Left kidney (tissue), 2 donors: ENCODE data around the gene ZNF497. TPM values are rescaled to one million over a fixed set of nuclear protein-coding genes. Genes with fewer than 3 reads are reported as not detected.
"Not testable (repeated sequence)": the region's sequence is repeated elsewhere in the genome, so short reads cannot be mapped to it uniquely, and the experiment has no call there.

ENCODE experiments used
- DNase-seq: peaks from one replicate; pipeline ENCODE4 v3.0.0-alpha.2; 2013
- polyA plus RNA-seq: library from polyadenylated mRNA; unstranded; fragments of 120-200 nt; gene quantifications from one replicate; pipeline ENCODE4 v1.2.1, GENCODE V29; 2013; ENCODE audit not compliant: insufficient read length

Gene ZNF497
- polyA plus RNA-seq, 1 donor, result 4.2 TPM

DNA sequence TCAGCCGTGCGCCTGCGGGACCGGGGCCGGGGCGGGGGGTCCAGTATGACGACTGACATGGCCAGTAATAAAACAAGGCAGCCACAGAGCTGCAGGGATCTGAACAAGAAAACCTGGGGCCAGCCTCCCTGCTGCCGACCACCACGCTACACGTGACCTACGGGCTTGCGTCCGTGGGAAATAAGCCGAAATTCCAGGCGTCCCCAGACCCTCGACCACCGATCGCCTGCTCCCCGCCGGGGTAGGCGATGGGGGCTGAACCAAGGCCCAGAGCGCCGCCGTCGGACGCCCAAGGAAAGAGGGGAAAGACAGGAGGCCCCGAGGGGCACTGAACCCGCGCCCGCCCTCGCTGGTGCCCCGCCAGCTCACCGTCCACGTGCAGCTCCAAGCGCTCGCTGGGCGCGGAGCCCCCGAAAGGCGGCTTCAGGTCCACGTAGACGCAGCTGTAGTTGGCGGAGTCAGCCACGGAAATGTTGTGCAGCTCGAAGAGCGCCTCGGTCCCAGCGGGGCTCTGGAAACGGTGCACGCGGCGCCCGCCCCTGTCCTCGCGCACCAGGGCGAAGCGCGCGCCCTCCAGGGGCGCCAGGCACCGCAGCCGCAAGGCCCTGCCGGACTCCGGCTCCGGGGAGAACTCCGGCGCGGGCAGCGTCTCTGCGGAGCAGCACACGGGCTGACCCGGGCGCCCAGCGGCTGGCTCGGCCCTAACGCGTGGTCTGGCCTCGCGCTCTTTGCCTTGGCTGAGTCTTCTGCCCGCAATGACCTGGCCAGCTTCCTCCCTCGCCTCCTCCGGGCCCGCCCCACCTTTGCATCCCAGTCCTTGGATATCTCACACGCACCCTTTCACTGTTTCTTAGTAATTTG lies 12.3 kb downstream of the ZNF497 start:
- no peak for DNase-seq

GRCh38 chr19:58349590-58349989 lies 13.0 kb downstream of the ZNF497 start:
- DNase-seq, result no peak

DNA sequence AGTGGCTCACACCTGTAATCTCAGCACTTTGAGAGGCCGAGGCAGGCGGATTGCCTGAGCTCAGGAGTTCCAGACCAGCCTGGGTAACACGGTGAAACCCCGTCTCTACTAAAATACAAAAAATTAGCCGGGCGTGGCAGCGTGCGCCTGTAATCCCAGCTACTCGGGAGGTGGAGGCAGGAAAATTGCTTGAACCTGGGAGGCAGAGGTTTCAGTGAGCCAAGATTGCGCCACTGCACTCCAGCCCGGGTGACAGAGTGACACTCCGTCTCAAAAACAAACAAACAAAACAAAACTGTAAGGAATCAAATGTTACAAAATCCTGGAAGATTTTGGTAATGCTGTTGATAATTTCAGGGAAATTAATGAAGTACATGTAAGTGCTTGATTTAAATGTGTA lies 14.5 kb downstream of the ZNF497 start:
- not testable (repeated sequence) for DNase-seq

GRCh38 chr19:58346961-58347929 lies 15.3 kb downstream of the ZNF497 start:
- peak; percentile 26 for DNase-seq

DNA sequence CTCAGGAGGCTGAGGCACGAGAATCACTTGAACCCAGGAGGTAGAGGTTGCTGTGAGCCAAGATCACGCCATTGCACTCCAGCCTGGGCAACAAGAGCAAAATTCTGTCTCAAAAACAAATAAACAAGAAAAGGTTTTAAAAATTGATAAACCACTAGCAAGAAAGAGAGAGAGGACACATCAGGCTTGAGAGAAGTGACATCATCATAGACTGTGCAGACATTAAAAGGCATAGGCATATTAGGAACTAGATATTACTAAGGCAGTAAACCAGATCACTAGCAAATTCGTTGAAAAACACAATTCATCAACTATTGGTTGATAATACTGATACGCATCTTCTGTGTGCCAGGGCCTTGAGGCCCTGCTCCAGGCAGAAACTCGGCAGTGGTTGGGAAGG lies 17.0 kb downstream of the ZNF497 start:
- no peak for DNase-seq

GRCh38 chr19:58338825-58339558 lies 23.6 kb downstream of the ZNF497 start:
- DNase-seq, result no peak

DNA sequence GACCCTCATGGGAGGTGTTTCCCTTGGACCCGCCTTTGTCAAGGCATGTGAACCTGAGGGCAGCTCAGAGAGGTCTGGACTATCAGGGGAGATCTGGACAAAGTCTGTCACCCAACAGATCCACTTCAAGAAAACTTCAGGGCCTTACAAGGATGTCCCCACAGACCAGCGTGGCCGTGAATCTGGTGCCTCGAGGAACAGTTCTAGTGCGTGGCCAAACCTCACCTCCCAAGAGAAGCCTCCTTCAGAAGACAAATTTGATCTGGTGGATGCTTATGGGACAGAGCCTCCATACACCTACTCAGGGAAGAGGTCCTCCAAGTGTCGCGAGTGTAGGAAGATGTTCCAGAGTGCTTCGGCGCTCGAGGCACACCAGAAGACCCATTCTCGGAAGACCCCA lies 24.2 kb downstream of the ZNF497 start:
- no peak for DNase-seq

DNA sequence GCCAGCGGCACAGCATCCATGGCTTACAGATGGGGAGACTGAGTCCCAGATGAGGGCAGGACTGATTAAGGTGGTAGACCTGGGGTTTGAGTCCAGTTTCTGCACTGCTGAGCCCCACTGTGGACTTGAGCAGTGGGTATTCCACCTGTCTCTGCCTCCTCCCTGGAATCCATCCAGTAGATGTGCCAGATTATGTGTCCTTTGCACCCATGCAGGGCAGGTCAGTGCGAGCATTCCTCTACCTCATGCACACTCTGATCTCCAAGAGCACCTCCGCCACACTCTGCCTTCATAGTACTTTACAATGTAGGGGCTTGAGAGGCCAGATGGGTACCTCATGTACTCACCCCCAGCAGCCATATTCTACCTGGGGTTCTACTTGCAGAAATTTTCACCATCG lies 25.7 kb downstream of the ZNF497 start:
- no peak for DNase-seq

- DNase-seq, result no peak
Measured at GRCh38 chr19:58336216-58336615, 26.3 kb downstream of the ZNF497 start.

DNA sequence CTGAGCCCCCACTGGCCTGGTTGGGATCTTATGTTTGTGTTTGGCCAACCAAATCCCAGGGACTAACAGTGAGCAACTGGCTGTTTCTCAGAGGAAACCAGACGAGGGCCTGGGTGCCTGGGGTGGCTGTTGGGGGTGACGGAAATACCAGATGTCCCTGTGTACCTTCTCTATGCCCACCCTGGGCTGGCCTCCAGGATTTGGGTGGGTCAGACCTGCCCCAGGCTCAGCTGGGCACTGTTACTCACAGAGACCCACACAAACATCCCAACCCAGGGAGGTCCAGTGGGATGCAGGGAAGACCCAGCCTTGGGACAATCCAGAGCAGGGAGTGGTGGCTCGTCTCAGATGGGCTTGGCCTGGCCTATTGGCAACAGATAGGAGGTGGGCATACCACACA lies 26.9 kb downstream of the ZNF497 start:
- DNase-seq, result no peak

GRCh38 chr19:58334691-58335249 lies 27.8 kb downstream of the ZNF497 start:
- DNase-seq, result no peak

GRCh38 chr19:58332697-58333096 lies 29.9 kb downstream of the ZNF497 start:
- DNase-seq, result no peak

- DNase-seq, result no peak
Measured at GRCh38 chr19:58330458-58330857, 32.1 kb downstream of the ZNF497 start.

- no peak for DNase-seq
Measured at GRCh38 chr19:58328999-58329398, 33.6 kb downstream of the ZNF497 start.

DNA sequence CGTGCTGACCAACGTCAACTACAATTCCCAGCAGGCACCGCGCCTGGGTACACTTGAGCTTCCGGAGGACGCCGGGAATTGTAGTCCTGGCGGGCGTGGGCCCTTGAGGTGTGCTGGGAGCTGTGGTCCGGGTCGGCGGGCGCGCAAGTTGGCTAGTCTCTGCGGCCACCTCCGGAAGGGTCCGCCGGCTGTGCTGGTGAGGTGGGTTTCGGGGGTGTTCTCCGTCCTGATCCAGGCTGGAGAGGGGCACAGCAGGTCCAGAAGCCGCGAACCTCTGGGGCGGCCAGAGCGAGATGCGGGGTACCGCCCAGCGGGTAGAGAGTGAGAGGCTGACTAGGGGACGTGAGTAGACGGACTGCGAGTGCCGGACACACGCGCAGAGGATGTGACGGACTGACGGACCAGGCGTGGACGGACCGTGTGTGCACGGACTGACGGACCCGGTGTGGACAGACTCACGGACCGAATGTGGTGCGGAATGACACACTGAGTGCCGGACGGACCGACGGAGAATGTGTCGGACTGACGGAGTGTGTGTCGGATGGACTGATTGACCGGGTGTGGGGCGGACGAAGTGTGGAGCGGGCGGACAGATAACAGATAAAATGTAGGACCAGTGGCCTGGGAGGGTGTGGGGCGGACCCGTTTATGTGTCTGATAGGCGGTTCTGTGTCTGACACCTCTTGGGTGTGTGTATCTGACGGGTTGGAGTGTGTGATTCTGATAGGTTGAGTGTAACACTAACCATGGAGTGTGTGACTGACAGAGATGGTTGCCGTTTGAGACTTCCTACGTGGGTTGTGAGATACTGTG lies 35.4 kb downstream of the ZNF497 start, which contains the start of gene ZSCAN22:
ZSCAN22 (plus strand) TSS at position 81 of the 813 bp plus-strand sequence. CDS start 7,809 bp downstream, outside the sequence.
- peak; percentile 96 for DNase-seq

GRCh38 chr19:58326501-58326913 lies 36.0 kb downstream of the ZNF497 start:
- no peak for DNase-seq

DNA sequence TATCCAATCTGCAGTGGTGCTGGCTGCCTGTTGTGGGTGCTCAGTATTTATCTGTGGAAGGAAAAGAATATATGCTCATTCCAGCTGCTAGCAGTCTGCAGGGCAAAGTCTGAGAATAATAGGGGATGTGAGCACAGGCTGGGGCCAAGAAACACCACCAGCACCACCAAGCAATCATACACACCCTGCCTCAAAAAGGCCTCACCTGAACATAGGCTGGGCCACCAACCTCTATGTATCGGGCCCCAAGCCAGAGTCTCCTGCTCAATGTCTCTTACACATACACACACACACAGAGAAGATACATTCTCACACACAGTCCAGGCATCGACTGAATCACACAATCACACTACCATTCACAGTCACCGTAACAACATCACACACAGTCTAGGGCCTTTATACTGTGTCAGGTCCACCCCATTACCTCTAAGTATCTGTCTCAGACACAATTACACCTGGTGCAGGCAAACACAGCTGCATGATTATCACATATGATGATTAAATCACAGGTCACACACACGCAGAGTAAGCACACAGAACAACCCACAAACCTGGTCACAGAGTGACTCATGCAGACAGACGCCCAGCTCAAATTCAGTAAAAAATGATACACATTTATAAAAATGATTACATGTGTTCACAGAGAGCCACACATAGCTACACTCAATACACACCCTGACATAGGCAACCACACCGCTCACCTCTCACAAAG lies 37.1 kb downstream of the ZNF497 start:
- DNase-seq, result no peak

DNA sequence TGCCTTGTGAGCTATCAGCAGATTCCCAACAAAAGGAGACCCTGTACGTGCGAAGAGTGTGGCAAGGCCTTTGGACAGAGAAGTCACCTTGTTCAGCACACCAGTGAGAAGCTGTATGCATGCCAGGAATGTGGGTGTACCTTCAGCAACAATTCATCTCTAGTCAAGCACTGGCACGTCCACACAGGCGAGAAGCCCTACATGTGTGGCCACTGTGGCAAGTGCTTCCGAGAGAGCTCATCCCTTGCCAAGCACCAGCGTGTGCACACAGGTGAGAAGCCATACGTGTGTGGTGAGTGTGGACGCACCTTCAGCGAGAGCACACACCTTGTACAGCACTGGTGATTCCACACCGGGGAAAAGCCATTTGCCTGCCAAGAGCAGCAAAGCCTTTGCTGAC lies 43.3 kb downstream of the ZNF497 start:
- DNase-seq, result no peak

DNA sequence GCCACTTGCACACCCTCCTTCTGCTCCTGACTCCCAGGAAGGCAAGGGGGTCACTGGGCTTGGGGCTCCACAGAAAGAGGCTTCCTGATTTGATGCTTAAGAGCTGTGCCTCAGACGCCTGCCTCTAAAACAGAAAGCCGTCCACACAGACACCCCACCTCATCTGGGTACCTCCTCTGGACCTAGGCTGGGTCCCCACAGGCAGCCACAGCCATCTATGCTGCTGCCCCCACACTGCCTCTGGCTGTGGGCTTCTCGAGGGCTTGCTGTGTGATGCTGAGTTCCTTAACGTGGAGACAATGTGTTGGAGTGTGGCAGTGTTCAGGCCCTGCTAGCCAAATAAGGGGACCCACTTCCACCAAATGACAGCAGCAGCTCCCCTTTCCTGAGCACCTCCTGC lies 44.3 kb downstream of the ZNF497 start:
- no peak for DNase-seq

DNA sequence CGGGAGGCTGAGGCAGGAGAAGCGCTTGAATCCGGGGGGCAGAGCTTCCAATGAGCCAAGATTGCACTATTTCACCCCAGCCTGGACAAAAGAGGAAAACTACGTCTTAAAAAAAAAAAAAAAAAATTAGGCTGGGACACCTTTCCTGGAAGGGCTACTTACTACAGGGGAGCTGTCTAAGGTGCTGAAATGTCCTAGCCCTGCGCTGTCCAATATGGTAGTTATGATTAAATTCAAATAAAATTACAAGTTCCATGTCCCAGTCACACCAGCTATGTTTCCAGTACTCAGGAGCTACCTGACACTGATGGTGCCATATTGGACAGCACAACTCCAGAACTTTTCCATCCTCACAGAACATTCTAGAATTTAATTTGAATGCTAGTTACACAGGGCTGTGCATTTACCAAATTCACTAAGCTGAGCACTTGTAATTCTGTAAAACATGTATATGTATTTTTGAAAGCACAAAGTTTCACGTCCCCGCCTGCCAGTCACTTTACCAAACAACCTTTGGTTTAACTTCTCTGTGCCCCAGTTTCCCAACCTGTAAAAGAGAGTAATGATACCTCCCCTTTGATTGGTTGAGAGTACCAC lies 45.0 kb downstream of the ZNF497 start:
- DNase-seq, result peak; percentile 44
